ENCODE results near the gene CFAP58.

CFAP58 gene

GRCh38 chr10:104323085-104323484 lies 30.5 kb upstream of the CFAP58 start:
- H3K4me3 ChIP-seq (ENCODE audit: low read length), result no peak overlapping the region
- no peak for DNase-seq (ENCODE audit: low read depth)
- no peak for TF ChIP-seq CTCF (conservative IDR thresholded peaks at IDR 0.05; ENCODE audit: low read length)

GRCh38 chr10:104323760-104324201 lies 29.9 kb upstream of the CFAP58 start:
- no peak for DNase-seq (ENCODE audit: low read depth)
- no peak overlapping the region for H3K4me3 ChIP-seq (ENCODE audit: low read length)
- no peak for TF ChIP-seq CTCF (conservative IDR thresholded peaks at IDR 0.05; ENCODE audit: low read length)

GRCh38 chr10:104324221-104324686 lies 29.4 kb upstream of the CFAP58 start:
- H3K4me3 ChIP-seq (ENCODE audit: low read length), result no peak overlapping the region
- no peak for TF ChIP-seq CTCF (conservative IDR thresholded peaks at IDR 0.05; ENCODE audit: low read length)
- no peak for DNase-seq (ENCODE audit: low read depth)

- TF ChIP-seq CTCF (conservative IDR thresholded peaks at IDR 0.05; ENCODE audit: low read length), result no peak
- no peak overlapping the region for H3K4me3 ChIP-seq (ENCODE audit: low read length)
- DNase-seq (ENCODE audit: low read depth), result no peak
Measured at GRCh38 chr10:104324931-104325330, 28.7 kb upstream of the CFAP58 start.

- no peak for DNase-seq (ENCODE audit: low read depth)
- H3K4me3 ChIP-seq (ENCODE audit: low read length), result no peak overlapping the region
- no peak for TF ChIP-seq CTCF (conservative IDR thresholded peaks at IDR 0.05; ENCODE audit: low read length)
Measured at GRCh38 chr10:104325436-104326435, 27.9 kb upstream of the CFAP58 start.

GRCh38 chr10:104326991-104327610 lies 26.5 kb upstream of the CFAP58 start:
- DNase-seq (ENCODE audit: low read depth), result no peak
- H3K4me3 ChIP-seq (ENCODE audit: low read length), result no peak overlapping the region
- no peak for TF ChIP-seq CTCF (conservative IDR thresholded peaks at IDR 0.05; ENCODE audit: low read length)
